Activated CD4-positive, CD25-positive, alpha-beta regulatory T cell treated with anti-CD3 and anti-CD28 coated beads, Interleukin-2, amount 50 U/mL, for 72 hours (primary cell): Measurements from ENCODE around the gene SNTG2.
"Not testable (repeated sequence)": the region's sequence is repeated elsewhere in the genome, so short reads cannot be mapped to it uniquely, and the experiment has no call there.

Source experiments
- DNase-seq: peaks from one replicate; pipeline ENCODE4 v3.0.0; 2021

SNTG2 gene

GRCh38 chr2:950080-950966, at the start of gene SNTG2:
SNTG2 (plus strand) TSS chr2:950849; CDS start chr2:950997, 148 bp downstream.
- DNase-seq, result no peak

GRCh38 chr2:902584-902983, 48.1 kb upstream of the SNTG2 start:
- no peak for DNase-seq

GRCh38 chr2:903223-903900, 47.3 kb upstream of the SNTG2 start:
- DNase-seq, result no peak

- DNase-seq, result no peak
These were observed 46.2 kb upstream of the SNTG2 start for GRCh38 chr2:904246-905024.

- no peak for DNase-seq
These were observed 45.4 kb upstream of the SNTG2 start for GRCh38 chr2:905091-905832.

GRCh38 chr2:905833-906140, 44.9 kb upstream of the SNTG2 start:
- DNase-seq, result no peak

- no peak for DNase-seq
These were observed 42.9 kb upstream of the SNTG2 start for GRCh38 chr2:907706-908105.

GRCh38 chr2:908568-908967, 42.1 kb upstream of the SNTG2 start:
- DNase-seq, result no peak

- not testable (repeated sequence) for DNase-seq
These were observed 40.8 kb upstream of the SNTG2 start for GRCh38 chr2:909764-910379.

- no peak for DNase-seq
These were observed 40.0 kb upstream of the SNTG2 start for GRCh38 chr2:910698-911097.

- DNase-seq, result no peak
These were observed 34.7 kb upstream of the SNTG2 start for GRCh38 chr2:915979-916378.

- DNase-seq, result no peak
These were observed 33.7 kb upstream of the SNTG2 start for GRCh38 chr2:916935-917334.

- DNase-seq, result no peak
These were observed 31.0 kb upstream of the SNTG2 start for GRCh38 chr2:919672-920071.

- DNase-seq, result no peak
These were observed 30.1 kb upstream of the SNTG2 start for GRCh38 chr2:920573-920972.

GRCh38 chr2:920999-921398, 29.6 kb upstream of the SNTG2 start:
- no peak for DNase-seq

GRCh38 chr2:922185-922584, 28.5 kb upstream of the SNTG2 start:
- no peak for DNase-seq

GRCh38 chr2:923832-924601, 26.6 kb upstream of the SNTG2 start:
- no peak for DNase-seq

GRCh38 chr2:924701-925100, 25.9 kb upstream of the SNTG2 start:
- DNase-seq, result no peak

- no peak for DNase-seq
These were observed 25.3 kb upstream of the SNTG2 start for GRCh38 chr2:925309-925708.

GRCh38 chr2:925711-926110, 24.9 kb upstream of the SNTG2 start:
- no peak for DNase-seq

- no peak for DNase-seq
These were observed 24.3 kb upstream of the SNTG2 start for GRCh38 chr2:926259-926793.
